ENCODE results near the gene GSTP1.
"Not testable (repeated sequence)": the region's sequence is repeated elsewhere in the genome, so short reads cannot be mapped to it uniquely, and the experiment has no call there.

The GSTP1 gene

DNA sequence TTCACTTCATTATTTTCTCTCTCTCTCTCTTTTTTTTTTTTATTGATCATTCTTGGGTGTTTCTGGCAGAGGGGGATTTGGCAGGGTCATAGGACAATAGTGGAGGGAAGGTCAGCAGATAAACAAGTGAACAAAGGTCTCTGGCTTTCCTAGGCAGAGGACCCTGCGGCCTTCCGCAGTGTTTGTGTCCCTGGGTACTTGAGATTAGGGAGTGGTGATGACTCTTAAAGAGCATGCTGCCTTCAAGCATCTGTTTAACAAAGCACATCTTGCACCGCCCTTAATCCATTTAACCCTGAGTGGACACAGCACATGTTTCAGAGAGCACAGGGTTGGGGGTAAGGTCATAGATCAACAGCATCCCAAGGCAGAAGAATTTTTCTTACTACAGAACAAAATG lies 13.8 kb downstream of the GSTP1 start:
- not testable (repeated sequence) for DNase-seq (ENCODE audit: low spot score)

DNA sequence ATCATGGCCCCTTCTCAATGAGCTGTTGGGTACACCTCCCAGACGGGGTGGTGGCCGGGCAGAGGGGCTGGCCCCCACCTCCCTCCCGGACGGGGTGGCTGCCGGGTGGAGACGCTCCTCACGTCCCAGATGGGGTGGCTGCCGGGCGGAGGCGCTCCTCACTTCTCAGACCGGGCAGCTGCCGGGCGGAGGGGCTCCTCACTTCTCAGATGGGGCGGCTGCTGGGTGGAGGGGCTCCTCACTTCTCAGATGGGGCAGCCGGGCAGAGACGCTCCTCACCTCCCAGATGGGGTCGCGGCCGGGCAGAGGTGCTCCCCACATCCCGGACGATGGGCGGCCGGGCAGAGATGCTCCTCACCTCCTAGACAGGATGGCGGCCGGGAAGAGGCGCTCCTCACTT lies 14.4 kb downstream of the GSTP1 start:
- DNase-seq (ENCODE audit: low spot score), result not testable (repeated sequence)

DNA sequence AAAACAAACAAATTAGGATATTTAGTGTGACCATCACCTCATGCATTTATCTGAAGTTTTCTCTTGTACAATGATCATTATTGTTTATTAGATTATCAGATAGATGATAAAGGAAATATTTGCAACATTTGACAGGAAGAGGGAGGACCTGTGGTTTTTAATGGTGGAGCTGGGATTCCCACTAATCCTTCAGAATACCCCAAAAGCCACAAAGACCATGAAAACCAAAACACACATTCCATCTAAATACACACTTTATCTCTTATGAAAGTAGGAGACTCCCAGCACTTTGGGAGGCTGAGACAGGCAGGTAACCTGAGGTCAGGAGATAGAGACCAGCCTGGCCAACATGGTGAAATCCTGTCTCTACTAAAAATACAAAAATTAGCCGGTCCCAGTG lies 15.5 kb downstream of the GSTP1 start:
- DNase-seq (ENCODE audit: low spot score), result no peak

DNA sequence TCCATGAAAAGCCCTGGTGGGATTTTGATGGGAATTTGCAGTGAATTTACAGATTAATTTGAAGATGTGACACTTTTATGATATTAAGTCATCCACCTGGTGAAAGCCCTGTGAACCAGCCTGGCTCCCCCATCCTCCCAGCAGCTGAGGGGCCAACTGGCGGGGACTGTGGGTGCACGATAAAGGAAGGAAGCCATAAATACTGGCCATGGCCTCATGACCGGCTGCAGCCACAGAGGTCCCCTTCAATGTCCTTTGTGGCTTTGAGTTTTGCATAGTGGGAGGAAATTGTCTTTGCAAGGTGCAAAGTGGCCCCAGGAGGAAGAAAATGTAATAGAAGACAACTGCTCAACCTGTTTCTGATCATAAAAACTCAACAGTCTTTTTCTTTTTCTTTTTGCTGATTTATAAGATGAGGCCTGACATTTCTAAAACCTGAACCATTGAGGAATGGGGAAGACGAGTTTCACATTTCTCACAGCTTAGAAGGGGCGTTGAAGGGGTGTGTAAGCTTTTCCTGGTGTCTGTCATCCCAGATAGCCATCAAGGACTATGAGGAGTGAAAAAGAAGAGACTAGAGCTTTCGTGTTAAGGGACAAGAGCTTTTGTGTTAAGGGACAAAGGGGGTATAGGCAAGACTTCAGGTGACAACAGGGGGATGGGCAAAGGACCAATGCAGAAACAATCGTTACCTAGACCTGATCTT lies 16.9 kb downstream of the GSTP1 start:
- DNase-seq (ENCODE audit: low spot score), result no peak

DNA sequence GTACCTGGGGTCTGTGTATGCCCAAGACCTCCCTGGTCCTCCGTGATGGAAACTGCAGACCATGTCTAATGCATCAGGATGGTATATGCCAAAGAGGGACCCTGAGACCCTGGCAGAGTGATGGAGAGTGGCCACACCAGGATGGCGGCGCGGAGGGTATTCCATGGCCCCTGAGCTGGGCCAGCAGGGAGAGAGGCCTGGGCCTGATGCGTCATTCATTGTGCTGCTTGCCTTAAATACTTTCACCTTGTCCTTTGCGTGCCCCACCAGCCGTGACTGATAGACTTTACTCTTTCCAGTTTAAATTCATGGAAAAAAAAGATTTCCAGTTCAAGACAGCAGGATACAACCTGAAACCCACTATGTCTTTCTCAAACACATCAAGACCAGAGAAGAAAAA lies 17.5 kb downstream of the GSTP1 start:
- peak; percentile 61 for DNase-seq (ENCODE audit: low spot score)

DNA sequence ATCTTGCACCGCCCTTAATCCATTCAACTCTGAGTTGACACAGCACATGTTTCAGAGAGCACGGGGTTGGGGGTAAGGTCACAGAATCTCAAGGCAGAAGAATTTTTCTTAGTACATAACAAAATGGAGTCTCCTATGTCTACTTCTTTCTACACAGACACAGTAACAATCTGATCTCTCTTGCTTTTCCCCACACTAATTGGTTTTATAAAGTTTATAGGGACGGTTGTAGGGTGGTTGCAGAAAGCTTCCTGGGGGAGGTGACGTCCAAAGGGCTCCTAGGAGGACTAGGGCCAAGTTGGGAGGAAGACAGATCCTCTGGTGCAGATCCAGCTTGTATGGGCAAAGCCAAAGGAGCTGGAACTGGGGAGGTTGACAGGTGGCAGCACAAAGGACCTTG lies 20.5 kb downstream of the GSTP1 start:
- not testable (repeated sequence) for DNase-seq (ENCODE audit: low spot score)

DNA sequence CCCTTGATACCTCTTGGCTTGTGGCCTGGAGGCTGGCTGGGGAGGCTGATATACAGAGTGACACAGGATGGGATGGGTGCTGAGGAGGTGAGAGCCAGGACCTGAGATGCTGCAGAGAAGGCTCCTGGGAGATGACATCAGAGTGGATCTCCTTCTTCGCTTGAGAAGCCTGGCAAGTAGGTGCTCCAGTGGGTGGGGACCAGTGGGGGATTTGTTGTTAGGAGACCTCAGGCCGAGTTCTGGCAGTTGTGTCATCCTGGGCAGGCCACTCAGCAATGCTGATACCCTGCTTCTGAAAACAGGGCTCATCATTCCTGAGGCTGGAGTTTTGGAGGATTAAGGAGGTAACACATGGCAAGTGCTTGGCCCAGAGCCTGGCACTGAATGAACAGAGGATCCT lies 21.2 kb downstream of the GSTP1 start:
- no peak for DNase-seq (ENCODE audit: low spot score)

DNA sequence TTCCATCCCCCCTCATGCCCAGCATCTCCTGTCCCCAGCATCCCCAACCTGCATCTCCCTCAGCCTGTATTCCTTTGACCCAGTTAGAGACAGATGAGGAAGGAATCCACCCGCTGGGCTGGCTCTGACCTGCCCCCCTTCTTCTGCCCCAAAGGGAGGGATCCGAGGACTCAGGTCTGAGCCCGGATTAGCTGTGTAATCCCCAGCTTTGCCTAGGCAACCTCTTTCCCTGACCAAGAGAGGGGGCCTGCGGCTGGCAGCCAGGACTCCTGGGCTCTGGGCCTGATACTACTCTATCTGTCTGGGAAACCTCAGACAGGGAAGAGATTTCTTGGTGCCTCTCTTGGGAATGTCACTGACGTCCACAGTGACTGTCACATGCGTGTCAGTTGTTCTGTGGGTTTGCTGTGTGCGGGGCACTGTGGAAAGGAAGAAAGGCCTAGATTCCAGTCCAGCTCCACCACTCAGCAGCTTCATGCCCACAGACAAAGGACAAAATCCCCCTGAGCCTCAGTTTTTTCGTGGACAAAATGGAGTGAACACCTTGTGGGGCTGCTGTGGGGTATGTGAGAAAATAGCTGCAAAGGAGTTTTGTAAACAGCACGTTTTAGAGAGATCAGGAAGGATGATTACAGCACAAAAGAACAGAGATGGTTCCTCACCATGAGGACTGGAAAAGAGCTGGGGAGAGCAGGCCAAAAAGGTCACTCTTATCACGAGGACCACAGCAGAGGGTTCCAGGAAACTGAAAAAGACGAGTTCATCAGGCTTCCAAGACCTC lies 21.8 kb downstream of the GSTP1 start:
- DNase-seq (ENCODE audit: low spot score), result no peak

DNA sequence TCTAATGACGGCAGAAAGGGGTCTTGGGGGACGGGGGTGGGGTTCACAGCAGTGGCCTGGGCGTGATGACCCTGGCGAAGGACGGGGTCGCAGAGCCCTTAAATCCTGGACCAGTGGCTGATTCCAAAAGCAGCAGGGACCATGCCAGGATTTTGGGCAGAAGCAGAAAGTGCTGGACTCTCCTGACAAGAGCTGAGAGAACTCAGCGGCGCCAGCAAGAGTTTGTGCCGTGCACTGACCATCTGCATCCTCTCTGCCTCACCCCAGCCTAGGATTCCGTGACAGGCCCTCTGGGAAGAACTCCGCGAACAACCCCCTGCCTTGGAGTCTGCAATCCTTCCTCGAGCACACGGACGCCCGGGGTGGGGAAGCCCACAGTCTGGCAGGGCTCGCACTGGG lies 22.5 kb downstream of the GSTP1 start:
- no peak for DNase-seq (ENCODE audit: low spot score)

DNA sequence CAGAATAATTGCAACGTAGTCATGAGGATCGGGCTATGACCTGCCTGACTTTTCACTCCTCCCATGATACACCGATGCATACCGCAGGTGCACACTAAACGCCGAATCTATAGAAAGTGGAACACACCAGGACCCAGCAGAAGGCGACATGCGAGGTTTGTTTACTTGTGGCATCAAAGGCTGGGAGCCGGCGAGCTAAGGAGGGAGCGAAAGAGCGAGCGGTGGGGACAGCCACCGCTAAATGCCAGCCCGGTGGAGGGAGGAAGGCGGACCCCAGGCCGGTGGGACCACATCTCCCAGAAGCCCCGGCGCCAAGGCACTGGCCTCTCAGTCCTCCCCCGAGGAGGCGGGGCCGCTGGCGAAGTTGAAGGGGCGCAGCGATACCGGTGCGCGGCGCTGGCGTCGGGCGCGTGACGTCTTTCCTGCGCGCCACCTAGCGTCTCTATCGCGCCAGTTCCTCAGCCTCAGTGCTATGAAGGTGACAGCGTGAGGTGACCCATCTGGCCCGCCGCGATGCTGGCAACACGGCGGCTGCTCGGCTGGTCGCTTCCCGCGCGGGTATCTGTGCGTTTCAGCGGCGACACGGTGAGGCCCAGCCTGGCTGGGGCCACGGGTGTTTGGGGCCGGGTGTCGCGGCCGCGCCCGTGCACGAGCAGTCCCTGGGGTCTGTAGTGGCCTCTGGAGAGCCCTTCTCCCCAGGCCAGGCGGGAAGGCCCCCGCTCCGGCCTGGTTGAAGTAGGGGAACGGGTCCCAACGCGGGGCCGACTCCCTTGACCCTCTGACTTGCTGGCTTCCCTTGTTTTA lies 23.1 kb downstream of the GSTP1 start, which contains the start of gene NDUFV1:
TSS of gene NDUFV1 (plus strand) at position 445 of the 804 bp plus-strand sequence. CDS start at position 514, 69 bp downstream.
- peak; percentile 97 for DNase-seq (ENCODE audit: low spot score)

DNA sequence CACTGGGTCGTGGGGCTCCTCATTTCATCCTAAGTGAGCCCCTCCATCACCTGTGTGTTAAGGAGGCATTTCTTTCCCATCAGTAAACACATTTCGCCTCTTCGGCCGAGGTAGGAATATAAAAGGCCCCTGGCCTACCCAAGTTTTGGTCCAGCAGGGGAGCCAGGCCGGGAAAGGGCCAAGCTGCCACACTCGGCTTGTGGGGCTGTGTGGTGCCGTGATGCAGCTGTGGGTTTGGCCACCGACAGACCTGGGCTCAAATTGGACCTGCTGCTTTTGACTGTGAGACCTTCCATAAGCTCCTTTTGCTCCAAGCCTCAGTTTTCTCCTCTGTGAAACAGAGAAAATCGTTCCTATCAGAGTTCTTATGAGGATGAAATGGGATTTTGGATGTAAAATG lies 23.9 kb downstream of the GSTP1 start:
- DNase-seq (ENCODE audit: low spot score), result no peak

DNA sequence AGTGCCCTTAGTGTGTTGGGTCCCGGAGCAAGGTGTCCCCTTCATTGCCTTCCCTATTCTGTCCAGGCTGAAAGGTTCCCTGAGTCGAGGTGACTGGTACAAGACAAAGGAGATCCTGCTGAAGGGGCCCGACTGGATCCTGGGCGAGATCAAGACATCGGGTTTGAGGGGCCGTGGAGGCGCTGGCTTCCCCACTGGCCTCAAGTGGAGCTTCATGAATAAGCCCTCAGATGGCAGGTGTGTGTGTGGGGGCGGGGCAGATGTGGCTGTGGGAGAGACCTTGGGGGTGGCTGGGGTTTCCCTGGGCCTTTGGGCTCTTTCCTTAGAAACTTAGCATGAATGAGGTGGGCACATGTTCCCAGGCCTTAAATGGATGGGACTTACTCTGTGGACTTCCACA lies 24.9 kb downstream of the GSTP1 start:
- no peak for DNase-seq (ENCODE audit: low spot score)

DNA sequence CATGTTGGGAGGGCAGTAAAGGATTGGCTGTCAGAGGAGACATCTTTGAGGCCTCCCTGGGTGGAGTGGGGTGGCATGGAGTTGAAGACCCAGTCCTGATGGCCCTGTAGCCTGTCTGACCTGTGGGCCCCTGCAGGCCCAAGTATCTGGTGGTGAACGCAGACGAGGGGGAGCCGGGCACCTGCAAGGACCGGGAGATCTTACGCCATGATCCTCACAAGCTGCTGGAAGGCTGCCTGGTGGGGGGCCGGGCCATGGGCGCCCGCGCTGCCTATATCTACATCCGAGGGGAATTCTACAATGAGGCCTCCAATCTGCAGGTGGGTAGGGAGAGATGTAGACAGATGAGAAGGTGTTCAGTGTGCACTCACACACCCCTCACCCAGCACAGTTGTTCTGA lies 25.7 kb downstream of the GSTP1 start:
- no peak for DNase-seq (ENCODE audit: low spot score)

DNA sequence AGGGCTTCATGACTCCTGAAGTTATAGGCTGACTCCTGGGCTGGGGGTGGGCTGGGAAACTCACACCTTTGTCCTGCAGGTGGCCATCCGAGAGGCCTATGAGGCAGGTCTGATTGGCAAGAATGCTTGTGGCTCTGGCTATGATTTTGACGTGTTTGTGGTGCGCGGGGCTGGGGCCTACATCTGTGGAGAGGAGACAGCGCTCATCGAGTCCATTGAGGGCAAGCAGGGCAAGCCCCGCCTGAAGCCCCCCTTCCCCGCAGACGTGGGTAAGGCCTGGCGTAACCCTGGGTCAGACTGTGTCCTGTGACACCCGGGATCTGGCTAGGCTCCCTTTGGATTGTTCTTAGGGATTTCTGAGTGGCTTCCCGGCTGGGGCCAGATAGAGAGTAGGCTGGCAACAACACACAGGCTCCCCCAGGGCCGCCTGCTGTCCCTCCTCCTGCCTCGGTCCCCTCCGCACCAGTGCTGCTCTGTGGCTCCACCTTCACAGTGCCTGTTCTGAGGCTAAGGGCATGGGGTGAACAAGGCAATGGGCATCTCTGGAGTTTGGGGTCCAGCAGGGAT lies 26.8 kb downstream of the GSTP1 start:
- DNase-seq (ENCODE audit: low spot score), result no peak

DNA sequence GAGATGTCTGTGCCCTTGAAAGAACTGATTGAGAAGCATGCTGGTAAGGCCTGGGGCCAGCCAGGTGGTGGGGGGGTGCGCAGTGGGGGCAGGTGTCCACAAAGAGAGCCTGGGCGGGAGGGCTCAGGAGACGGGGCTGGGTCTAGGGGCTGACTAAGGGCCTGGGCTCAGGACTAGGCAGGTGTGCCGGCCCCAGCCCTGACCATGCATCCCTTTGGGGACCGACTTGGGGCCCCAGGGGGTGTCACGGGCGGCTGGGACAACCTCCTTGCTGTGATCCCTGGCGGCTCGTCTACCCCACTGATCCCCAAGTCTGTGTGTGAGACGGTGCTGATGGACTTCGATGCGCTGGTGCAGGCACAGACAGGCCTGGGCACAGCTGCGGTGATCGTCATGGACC lies 27.6 kb downstream of the GSTP1 start:
- no peak for DNase-seq (ENCODE audit: low spot score)

DNA sequence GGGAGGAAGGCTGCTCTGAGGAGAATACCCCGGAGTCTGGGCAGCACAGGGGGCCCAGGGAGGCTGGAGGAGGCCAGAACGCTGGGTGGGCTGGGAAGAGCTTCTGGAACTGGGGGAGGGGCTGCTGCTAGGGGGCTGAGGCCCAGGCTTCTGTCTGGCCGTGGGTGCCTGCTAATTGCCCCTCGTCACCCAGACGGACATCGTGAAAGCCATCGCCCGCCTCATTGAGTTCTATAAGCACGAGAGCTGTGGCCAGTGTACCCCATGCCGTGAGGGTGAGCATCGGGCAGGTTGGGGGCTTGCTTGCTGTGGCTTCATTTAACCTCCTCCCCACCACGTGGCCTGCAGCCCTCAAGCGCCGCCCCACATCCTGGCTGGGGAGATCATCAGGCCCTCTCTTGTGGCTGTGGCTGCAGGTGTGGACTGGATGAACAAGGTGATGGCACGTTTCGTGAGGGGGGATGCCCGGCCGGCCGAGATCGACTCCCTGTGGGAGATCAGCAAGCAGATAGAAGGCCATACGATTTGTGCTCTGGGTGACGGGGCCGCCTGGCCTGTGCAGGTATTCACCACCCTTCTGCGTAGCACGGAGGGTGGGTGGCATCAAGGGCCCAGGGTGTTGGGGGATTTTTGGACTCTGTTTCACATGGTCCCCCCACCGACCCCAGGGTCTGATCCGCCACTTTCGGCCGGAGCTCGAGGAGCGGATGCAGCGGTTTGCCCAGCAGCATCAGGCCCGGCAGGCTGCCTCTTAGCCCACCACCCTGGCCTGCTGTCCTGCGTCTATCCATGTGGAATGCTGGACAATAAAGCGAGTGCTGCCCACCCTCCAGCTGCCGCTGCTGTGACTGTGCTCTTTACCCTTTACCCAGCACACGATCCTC lies 28.3 kb downstream of the GSTP1 start:
- no peak for DNase-seq (ENCODE audit: low spot score)

DNA sequence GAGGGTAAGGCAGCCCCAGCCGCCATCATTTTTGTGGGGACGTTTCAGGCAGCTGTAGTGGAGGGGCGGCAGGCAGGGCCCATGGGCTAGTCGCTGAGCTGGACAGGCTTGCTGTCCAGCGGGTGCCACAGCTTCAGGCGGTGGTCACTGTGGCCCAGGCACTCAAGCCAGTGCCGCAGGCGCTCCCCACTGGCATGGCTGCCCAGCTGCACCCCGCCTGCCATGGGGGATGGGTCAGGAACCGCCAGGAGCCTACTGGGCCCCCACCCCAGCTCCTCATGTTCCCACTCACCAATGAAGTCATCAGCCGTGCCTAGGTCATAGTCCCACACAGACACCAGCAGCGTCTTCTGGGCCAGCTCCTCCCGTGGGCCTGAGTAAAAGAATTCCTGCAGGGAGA lies 29.1 kb downstream of the GSTP1 start:
- DNase-seq (ENCODE audit: low spot score), result no peak

DNA sequence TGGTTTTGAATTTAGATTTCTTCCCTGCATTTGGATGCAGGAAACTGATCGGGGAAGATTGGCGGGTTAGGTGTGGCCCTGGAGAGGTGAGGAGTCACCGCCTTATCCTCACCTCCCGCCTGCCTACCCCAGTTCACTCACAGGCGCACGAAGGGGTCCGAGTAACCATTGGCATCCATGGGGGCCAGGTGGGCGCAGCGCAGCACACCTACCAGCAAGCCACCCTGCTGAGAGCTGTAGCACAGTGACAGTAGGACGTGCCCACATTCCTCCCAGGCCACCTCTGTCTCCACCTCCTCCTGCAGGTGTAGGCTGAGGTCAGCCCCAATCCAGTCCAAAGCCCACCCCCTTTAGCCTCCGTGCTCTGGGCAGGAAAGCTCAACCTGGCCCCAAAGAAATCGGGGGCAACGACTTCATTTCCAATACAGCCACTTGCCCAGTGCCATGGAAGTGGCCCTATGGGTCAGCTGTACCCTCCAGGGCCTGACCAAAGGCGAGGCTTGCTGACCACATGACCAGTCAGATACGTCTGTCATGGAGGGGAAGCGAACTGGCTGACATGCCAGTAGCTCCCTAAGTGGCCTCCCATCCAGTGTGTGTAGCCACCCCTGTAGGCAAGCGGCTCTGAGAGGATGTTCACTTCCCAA lies 29.8 kb downstream of the GSTP1 start:
- no peak for DNase-seq (ENCODE audit: low spot score)

DNA sequence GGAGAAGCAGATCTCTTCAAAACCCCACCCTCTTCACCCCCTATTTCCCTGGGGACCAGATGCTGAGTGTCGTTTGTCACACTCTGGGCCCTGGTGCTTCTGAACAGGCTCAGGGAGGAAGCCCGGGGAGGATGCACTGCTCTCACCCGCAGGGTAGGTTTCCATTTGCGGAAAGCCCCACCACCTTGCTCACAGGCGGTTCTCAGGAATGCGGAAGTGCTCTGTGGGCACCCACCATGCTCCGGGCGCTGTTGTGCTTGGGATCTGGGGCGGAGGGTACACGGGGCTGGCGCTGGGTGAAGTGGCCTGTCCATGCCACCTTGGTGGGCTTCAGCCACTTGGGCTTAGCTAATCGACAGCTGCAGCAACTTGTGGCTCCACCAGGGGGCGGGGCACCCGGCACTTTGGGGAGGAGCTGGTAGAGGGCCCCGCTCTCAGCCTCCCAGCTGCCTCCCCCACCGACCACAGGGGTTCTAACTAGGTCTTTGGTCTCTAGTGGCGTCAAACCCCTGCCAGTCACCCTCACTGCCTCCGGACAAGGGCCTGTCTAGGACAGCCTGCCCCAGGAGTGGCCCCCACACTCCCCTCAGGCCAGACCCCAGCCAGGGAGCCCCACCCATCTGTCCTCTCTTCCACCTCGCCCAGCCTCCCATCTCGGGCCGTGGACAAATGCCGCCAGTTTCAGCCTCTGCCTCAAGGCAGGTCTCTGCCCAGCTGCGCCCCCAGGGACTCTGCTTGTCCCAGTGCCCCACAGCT lies 30.5 kb downstream of the GSTP1 start:
- no peak for DNase-seq (ENCODE audit: low spot score)

All from left forelimb (tissue), 1 donor.